CD1c-positive myeloid dendritic cell (primary cell): Measurements from ENCODE around the gene FXYD4.
"Not testable (repeated sequence)": the region's sequence is repeated elsewhere in the genome, so short reads cannot be mapped to it uniquely, and the experiment has no call there.

Source experiments
- DNase-seq: peaks from one replicate; pipeline ENCODE4 v3.0.0-alpha.2; 2016; ENCODE audit errors: extremely low spot score

FXYD4 gene

GRCh38 chr10:43371418-43371817 lies at the start of gene FXYD4:
Gene FXYD4 (plus strand): TSS chr10:43371636. CDS start chr10:43373747, 2,111 bp downstream.
- DNase-seq, result no peak

GRCh38 chr10:43322331-43322730 lies 49.1 kb upstream of the FXYD4 start:
- DNase-seq, result no peak

GRCh38 chr10:43322769-43323168 lies 48.7 kb upstream of the FXYD4 start:
- DNase-seq, result peak; percentile 82

GRCh38 chr10:43323245-43323644 lies 48.2 kb upstream of the FXYD4 start:
- DNase-seq, result no peak

GRCh38 chr10:43324876-43325275 lies 46.6 kb upstream of the FXYD4 start:
- no peak for DNase-seq

- no peak for DNase-seq
These were observed 44.3 kb upstream of the FXYD4 start for GRCh38 chr10:43327171-43327570.

GRCh38 chr10:43327986-43328385 lies 43.5 kb upstream of the FXYD4 start:
- DNase-seq, result no peak

- not testable (repeated sequence) for DNase-seq
These were observed 42.6 kb upstream of the FXYD4 start for GRCh38 chr10:43328810-43329209.

- DNase-seq, result not testable (repeated sequence)
These were observed 42.1 kb upstream of the FXYD4 start for GRCh38 chr10:43329246-43329885.

GRCh38 chr10:43330049-43330823 lies 41.2 kb upstream of the FXYD4 start:
- not testable (repeated sequence) for DNase-seq

- not testable (repeated sequence) for DNase-seq
These were observed 40.7 kb upstream of the FXYD4 start for GRCh38 chr10:43330824-43331127.

- no peak for DNase-seq
These were observed 37.8 kb upstream of the FXYD4 start for GRCh38 chr10:43333653-43334052.

GRCh38 chr10:43336061-43336460 lies 35.4 kb upstream of the FXYD4 start:
- no peak for DNase-seq

- DNase-seq, result no peak
These were observed 34.7 kb upstream of the FXYD4 start for GRCh38 chr10:43336641-43337318.

GRCh38 chr10:43337536-43337935 lies 33.9 kb upstream of the FXYD4 start:
- DNase-seq, result not testable (repeated sequence)

- DNase-seq, result no peak
These were observed 33.3 kb upstream of the FXYD4 start for GRCh38 chr10:43338117-43338516.

GRCh38 chr10:43339136-43339535 lies 32.3 kb upstream of the FXYD4 start:
- DNase-seq, result no peak

GRCh38 chr10:43340101-43340500 lies 31.3 kb upstream of the FXYD4 start:
- no peak for DNase-seq

GRCh38 chr10:43340619-43341018 lies 30.8 kb upstream of the FXYD4 start:
- DNase-seq, result no peak

GRCh38 chr10:43341450-43341849 lies 30.0 kb upstream of the FXYD4 start:
- no peak for DNase-seq

GRCh38 chr10:43342279-43343125 lies 28.9 kb upstream of the FXYD4 start:
- DNase-seq, result no peak

GRCh38 chr10:43343126-43343525 lies 28.3 kb upstream of the FXYD4 start:
- no peak for DNase-seq
